ENCODE data around the gene S100A14. TPM values are rescaled to one million over a fixed set of nuclear protein-coding genes. Genes with fewer than 3 reads are reported as not detected.

The S100A14 gene
- total and polyA plus RNA-seq, 8 donors = 8.8 to 751 (median 51.5) TPM

- peaks cover 28 to 56% (median 42%) of the 10 kb centered on the region in 4 donors for H3K4me1 ChIP-seq
- peaks cover 0 to 26% (median 10%) of the 10 kb centered on the region in 4 donors for H3K36me3 ChIP-seq
- no peak overlapping the region for H3K4me3 ChIP-seq
- no peaks in the 10 kb centered on the region for H3K27me3 ChIP-seq
- H3K27ac ChIP-seq = peak overlapping the region; percentile 46 to 89 (median 66)
- no peak for TF ChIP-seq CTCF (IDR thresholded peaks at IDR 0.05)
- TF ChIP-seq EP300 (IDR thresholded peaks at IDR 0.05) = no peak
- TF ChIP-seq POLR2AphosphoS5 (IDR thresholded peaks at IDR 0.05) = no peak
- TF ChIP-seq POLR2A (IDR thresholded peaks at IDR 0.05) = no peak
- H3K9me3 ChIP-seq = no peaks in the 10 kb centered on the region
- no peak for DNase-seq
- intact Hi-C loops (cut with DNase I; ENCODE audit: low total_unique reads) = no loop called here
- WGBS, 5 donors = 37 to 58% (median 47%) methylated on average over 3 to 5 of the region's 5 CpGs
Observed at GRCh38 chr1:153616917-153617311, 789 bp upstream of the S100A14 start.

GRCh38 chr1:153615406-153615805 lies 719 bp downstream of the S100A14 start:
- intact Hi-C loops (cut with DNase I; ENCODE audit: low total_unique reads) = no loop called here
- peaks cover 0 to 24% (median 8%) of the 10 kb centered on the region in 4 donors for H3K36me3 ChIP-seq
- DNase-seq = no peak
- H3K27ac ChIP-seq = peak overlapping the region; percentile 48 to 89 (median 66)
- no peaks in the 10 kb centered on the region for H3K27me3 ChIP-seq
- WGBS, 5 donors = 70 to 93% (median 78%) methylated on average over 2 of the region's 2 CpGs
- TF ChIP-seq POLR2A (IDR thresholded peaks at IDR 0.05) = no peak
- TF ChIP-seq EP300 (IDR thresholded peaks at IDR 0.05) = no peak
- no peak for TF ChIP-seq CTCF (IDR thresholded peaks at IDR 0.05)
- no peak for TF ChIP-seq POLR2AphosphoS5 (IDR thresholded peaks at IDR 0.05)
- H3K9me3 ChIP-seq = no peaks in the 10 kb centered on the region
- peak overlapping the region; percentile 3 to 43 (median 18) for H3K4me3 ChIP-seq
- H3K4me1 ChIP-seq = peaks cover 39 to 71% (median 56%) of the 10 kb centered on the region in 4 donors

- Histone ChIP-seq H3K27ac (peak overlapping the region in 3 of 5 donors; percentile 87 to 89 (median 88)), H3K27me3 (no peaks in the 10 kb centered on the region), H3K9me3 (no peaks in the 10 kb centered on the region), H3K4me1 (peaks cover 44 to 76% (median 61%) of the 10 kb centered on the region in 4 donors), H3K36me3 (peaks cover 0 to 20% (median 8%) of the 10 kb centered on the region in 4 donors), H3K4me3 (peak overlapping the region in 1 of 4 donors; percentile 43)
- 84 to 91% (median 90%) methylated on average over 7 of the region's 7 CpGs for WGBS, 5 donors
- DNase-seq = no peak
- intact Hi-C loops (cut with DNase I; ENCODE audit: low total_unique reads) = no loop called here
- TF ChIP-seq EP300 (IDR thresholded peaks at IDR 0.05) (no peak), CTCF (IDR thresholded peaks at IDR 0.05) (no peak), POLR2AphosphoS5 (IDR thresholded peaks at IDR 0.05) (no peak), POLR2A (IDR thresholded peaks at IDR 0.05) (no peak)
Observed at GRCh38 chr1:153614906-153615305, 1.2 kb downstream of the S100A14 start.

- Histone ChIP-seq H3K4me3 (peak overlapping the region in 1 of 4 donors; percentile 43), H3K9me3 (no peaks in the 10 kb centered on the region), H3K27me3 (no peaks in the 10 kb centered on the region), H3K4me1 (peaks cover 49 to 81% (median 66%) of the 10 kb centered on the region in 4 donors), H3K27ac (peak overlapping the region; percentile 40 to 90 (median 88)), H3K36me3 (peaks cover 0 to 14% (median 7%) of the 10 kb centered on the region in 4 donors)
- intact Hi-C loops (cut with DNase I; ENCODE audit: low total_unique reads) = no loop called here
- TF ChIP-seq POLR2A (IDR thresholded peaks at IDR 0.05) (no peak), POLR2AphosphoS5 (IDR thresholded peaks at IDR 0.05) (no peak), CTCF (IDR thresholded peaks at IDR 0.05) (no peak), EP300 (IDR thresholded peaks at IDR 0.05) (no peak)
- peak in 1 of 2 donors; percentile 12 for DNase-seq
- 52 to 83% (median 74%) methylated on average over 2 of the region's 2 CpGs for WGBS, 5 donors
Observed at GRCh38 chr1:153614189-153614900, 1.8 kb downstream of the S100A14 start.

Data from stomach (tissue), 9 donors.